ENCODE results near the gene PRRC1. TPM values are rescaled to one million over a fixed set of nuclear protein-coding genes. Genes with fewer than 3 reads are reported as not detected.

Gene PRRC1
- total RNA-seq, 2 donors from 2014 or later = 61.7 to 90.3 TPM

DNA sequence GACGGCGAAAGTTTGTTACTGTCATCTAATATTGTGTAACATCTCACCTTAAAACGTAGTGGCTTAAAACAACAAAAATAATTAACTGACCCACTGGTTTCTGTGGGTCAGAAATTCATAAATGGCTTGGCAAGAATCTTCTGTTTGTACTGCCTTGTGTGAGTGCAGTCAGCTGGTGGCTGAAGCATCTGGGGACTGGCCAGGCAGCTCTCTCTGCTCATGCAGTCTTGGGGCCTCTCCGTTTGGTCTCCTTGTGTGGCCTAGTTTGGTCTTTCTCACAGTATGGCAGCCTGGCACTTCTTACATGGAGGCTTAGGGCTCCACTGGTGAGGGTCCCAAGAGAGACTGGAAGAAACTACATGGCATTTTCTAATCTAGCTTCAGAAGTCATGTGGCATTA, 82.4 kb downstream of the PRRC1 start:
- Mint-ChIP-seq H3K27me3 (ENCODE audit: insufficient read depth) (peaks cover 20% of the 10 kb centered on the region), H3K4me3 (no peak overlapping the region), H3K36me3 (ENCODE audit: low read depth) (no peaks in the 10 kb centered on the region), H3K4me1 (peaks cover 27% of the 10 kb centered on the region), H3K27ac (no peak overlapping the region), H3K9me3 (no peaks in the 10 kb centered on the region)
- Histone ChIP-seq H3K9ac (ENCODE audit: extremely low read depth, low read length, poor library complexity, severe bottlenecking) (no peak overlapping the region), H3K4me1 (ENCODE audit: control insufficient read depth, insufficient read depth, low read length) (peaks cover 9% of the 10 kb centered on the region), H3K4me3 (ENCODE audit: low read length) (no peak overlapping the region), H3K9me3 (ENCODE audit: control insufficient read depth, low read length) (no peaks in the 10 kb centered on the region), H3K36me3 (ENCODE audit: control insufficient read depth, insufficient read depth, low read length) (no peaks in the 10 kb centered on the region), H3K27me3 (ENCODE audit: control insufficient read depth, insufficient read depth, low read length, poor library complexity, severe bottlenecking) (peaks cover 58% of the 10 kb centered on the region), H3K27ac (ENCODE audit: low read depth, low read length) (no peak overlapping the region)
- TF ChIP-seq, protein P1, sequence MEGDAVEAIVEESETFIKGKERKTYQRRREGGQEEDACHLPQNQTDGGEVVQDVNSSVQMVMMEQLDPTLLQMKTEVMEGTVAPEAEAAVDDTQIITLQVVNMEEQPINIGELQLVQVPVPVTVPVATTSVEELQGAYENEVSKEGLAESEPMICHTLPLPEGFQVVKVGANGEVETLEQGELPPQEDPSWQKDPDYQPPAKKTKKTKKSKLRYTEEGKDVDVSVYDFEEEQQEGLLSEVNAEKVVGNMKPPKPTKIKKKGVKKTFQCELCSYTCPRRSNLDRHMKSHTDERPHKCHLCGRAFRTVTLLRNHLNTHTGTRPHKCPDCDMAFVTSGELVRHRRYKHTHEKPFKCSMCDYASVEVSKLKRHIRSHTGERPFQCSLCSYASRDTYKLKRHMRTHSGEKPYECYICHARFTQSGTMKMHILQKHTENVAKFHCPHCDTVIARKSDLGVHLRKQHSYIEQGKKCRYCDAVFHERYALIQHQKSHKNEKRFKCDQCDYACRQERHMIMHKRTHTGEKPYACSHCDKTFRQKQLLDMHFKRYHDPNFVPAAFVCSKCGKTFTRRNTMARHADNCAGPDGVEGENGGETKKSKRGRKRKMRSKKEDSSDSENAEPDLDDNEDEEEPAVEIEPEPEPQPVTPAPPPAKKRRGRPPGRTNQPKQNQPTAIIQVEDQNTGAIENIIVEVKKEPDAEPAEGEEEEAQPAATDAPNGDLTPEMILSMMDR (conservative IDR thresholded peaks at IDR 0.05) = no peak
- no peak for DNase-seq
- 92 to 93% methylated on average over 3 to 4 of the region's 4 CpGs for WGBS, 2 experiments (ENCODE audit: insufficient coverage in 1 of 2, insufficient read length in 1 of 2)

DNA sequence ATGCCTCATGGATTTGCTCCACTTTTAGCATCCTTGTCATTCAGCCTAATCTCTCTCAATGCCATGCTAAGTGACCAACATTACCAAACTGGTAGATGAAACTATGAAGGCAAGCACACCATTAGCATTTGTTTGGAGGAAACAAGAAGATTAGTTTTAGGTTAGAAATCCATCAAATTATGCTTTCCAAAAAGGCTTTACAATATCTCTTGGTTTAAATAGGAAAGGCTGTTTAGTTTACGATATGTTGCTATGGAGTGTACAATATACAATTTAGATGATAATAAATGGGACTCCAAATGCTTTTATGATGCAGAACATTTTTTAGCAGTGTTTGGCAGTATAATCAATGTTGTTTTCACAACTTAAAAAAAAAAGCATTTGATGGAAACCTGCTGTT, 83.7 kb downstream of the PRRC1 start:
- H3K4me3 ChIP-seq (ENCODE audit: low read length) = no peak overlapping the region
- no peaks in the 10 kb centered on the region for H3K36me3 ChIP-seq (ENCODE audit: control insufficient read depth, insufficient read depth, low read length)
- no peaks in the 10 kb centered on the region for H3K9me3 ChIP-seq (ENCODE audit: control insufficient read depth, low read length)
- Mint-ChIP-seq H3K36me3 (ENCODE audit: low read depth) (no peaks in the 10 kb centered on the region), H3K27ac (no peak overlapping the region), H3K4me1 (peaks cover 20% of the 10 kb centered on the region), H3K9me3 (no peaks in the 10 kb centered on the region), H3K4me3 (no peak overlapping the region), H3K27me3 (ENCODE audit: insufficient read depth) (peaks cover 20% of the 10 kb centered on the region)
- 95% methylated on average over 1 of the region's 1 CpG; no CpG with 5 or more reads in 1 of the 2 experiments for WGBS, 2 experiments (ENCODE audit: insufficient coverage in 1 of 2, insufficient read length in 1 of 2)
- no peak overlapping the region for H3K27ac ChIP-seq (ENCODE audit: low read depth, low read length)
- no peak for DNase-seq
- H3K9ac ChIP-seq (ENCODE audit: extremely low read depth, low read length, poor library complexity, severe bottlenecking) = no peak overlapping the region
- TF ChIP-seq, protein P1 (conservative IDR thresholded peaks at IDR 0.05) = no peak
- peaks cover under 1% of the 10 kb centered on the region for H3K4me1 ChIP-seq (ENCODE audit: control insufficient read depth, insufficient read depth, low read length)
- H3K27me3 ChIP-seq (ENCODE audit: control insufficient read depth, insufficient read depth, low read length, poor library complexity, severe bottlenecking) = peaks cover 53% of the 10 kb centered on the region

DNA sequence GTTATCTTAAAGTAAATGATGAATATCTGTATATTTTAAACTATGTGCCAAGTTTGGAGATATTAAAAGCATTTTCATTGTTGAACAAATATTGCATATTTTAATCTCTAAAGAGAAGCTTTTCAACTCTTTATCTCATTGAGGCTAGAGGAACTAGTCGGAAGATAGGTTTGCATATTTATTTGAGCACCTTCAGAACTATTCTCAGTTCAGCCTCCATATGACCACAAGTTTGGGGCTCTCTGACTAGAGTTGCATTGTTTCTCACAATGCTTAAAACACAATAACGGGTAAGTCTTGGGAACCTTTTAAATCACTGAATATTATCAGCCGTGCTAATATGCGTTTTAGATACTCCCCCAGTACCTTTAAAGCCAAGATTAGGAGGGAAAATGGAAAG, 84.2 kb downstream of the PRRC1 start:
- H3K27me3 Mint-ChIP-seq (ENCODE audit: insufficient read depth) = peaks cover 19% of the 10 kb centered on the region
- H3K9ac ChIP-seq (ENCODE audit: extremely low read depth, low read length, poor library complexity, severe bottlenecking) = no peak overlapping the region
- no peak for DNase-seq
- H3K4me3 ChIP-seq (ENCODE audit: low read length) = no peak overlapping the region
- H3K4me1 Mint-ChIP-seq = peaks cover 15% of the 10 kb centered on the region
- TF ChIP-seq, protein P1 (conservative IDR thresholded peaks at IDR 0.05) = no peak
- H3K9me3 Mint-ChIP-seq = no peaks in the 10 kb centered on the region
- no peak overlapping the region for H3K27ac ChIP-seq (ENCODE audit: low read depth, low read length)
- no peak overlapping the region for H3K4me3 Mint-ChIP-seq
- H3K36me3 ChIP-seq (ENCODE audit: control insufficient read depth, insufficient read depth, low read length) = no peaks in the 10 kb centered on the region
- H3K9me3 ChIP-seq (ENCODE audit: control insufficient read depth, low read length) = no peaks in the 10 kb centered on the region
- 90 to 100% methylated on average over 1 to 4 of the region's 4 CpGs for WGBS, 2 experiments (ENCODE audit: insufficient coverage in 1 of 2, insufficient read length in 1 of 2)
- no peaks in the 10 kb centered on the region for H3K4me1 ChIP-seq (ENCODE audit: control insufficient read depth, insufficient read depth, low read length)
- H3K27ac Mint-ChIP-seq = no peak overlapping the region
- peaks cover 50% of the 10 kb centered on the region for H3K27me3 ChIP-seq (ENCODE audit: control insufficient read depth, insufficient read depth, low read length, poor library complexity, severe bottlenecking)
- H3K36me3 Mint-ChIP-seq (ENCODE audit: low read depth) = no peaks in the 10 kb centered on the region
